GM12878 (cell line): ENCODE measurements around the gene SASH1. TPM values are rescaled to one million over a fixed set of nuclear protein-coding genes. Genes with fewer than 3 reads are reported as not detected.

ENCODE experiments used
- ATAC-seq: fragments of 200-7000 bp; cut with Tn5 transposase; 3 replicates; pipeline ENCODE4 v1.9.1; 2020; ENCODE audit warnings: mild to moderate bottlenecking, moderate library complexity
- BruUV-seq: library from RNA; stranded (reverse); fragments of 400-500 nt; replicated peaks from 2 replicates; lab custom pipeline; 2021; lab: Mats Ljungman, UMichigan
- CTCF ChIA-PET: fragments of 300-600 bp; sonication (Branson Sonifier 250); formaldehyde crosslinking; extraction: SDS; loops from one replicate; lab custom pipeline; 2021; ENCODE audit warnings: inconsistent platforms; lab: Yijun Ruan, JAX
- POLR2A ChIA-PET: fragments of 350-600 bp; formaldehyde crosslinking; extraction: SDS; loops from one replicate; lab custom pipeline; 2021; ENCODE audit warnings: inconsistent platforms; lab: Charles Lee
- RAD21 ChIA-PET: fragments of 300-600 bp; sonication (Branson Sonifier 250); formaldehyde crosslinking; loops from one replicate; lab custom pipeline; 2023; ENCODE audit warnings: antibody characterized with exemption; ENCODE audit not compliant: unreplicated experiment; lab: Charles Lee
- SMC1A ChIA-PET: fragments of 300-600 bp; sonication (Branson Sonifier 250); formaldehyde crosslinking; loops from one replicate; lab custom pipeline; 2023; ENCODE audit not compliant: unreplicated experiment, uncharacterized antibody; lab: Charles Lee
- DNase-seq: peaks from one replicate; pipeline ENCODE4 v3.0.0-alpha.2; 2011; ENCODE audit warnings: low read depth, low spot score
- FAIRE-seq: peaks from 3 replicates; lab custom pipeline; 2011; peaks lifted over from hg19 to GRCh38; lab: Jason Lieb, UNC
- H2AFZ ChIP-seq: 2 replicates; pipeline ENCODE4 v1.6.0; 2011; ENCODE audit warnings: low read depth, low read length, control low read depth; ENCODE audit not compliant: control insufficient read depth
- H3K27ac ChIP-seq: 2 replicates; pipeline ENCODE4 v1.5.1; 2011; ENCODE audit warnings: control low read depth; ENCODE audit not compliant: control insufficient read depth, insufficient read depth
- H3K27me3 ChIP-seq, 2 experiments: replicated peaks in 1 of 2; 2 replicates each; pipeline versions ENCODE4 v1.6.0 to v1.6.1; 2011; ENCODE audit warnings: low read length in 1 of 2; ENCODE audit not compliant: control insufficient read depth in 2 of 2, insufficient read depth in 2 of 2
- H3K36me3 ChIP-seq, 2 experiments: 2 replicates each; pipeline ENCODE4 v1.5.1; 2011; ENCODE audit warnings: low read length in 1 of 2; ENCODE audit not compliant: control insufficient read depth in 2 of 2, insufficient read depth in 2 of 2
- H3K4me1 ChIP-seq: 2 replicates; pipeline ENCODE4 v1.6.1; 2011; ENCODE audit warnings: mild to moderate bottlenecking, low read length, moderate library complexity, mixed read lengths; ENCODE audit not compliant: control insufficient read depth, insufficient read depth
- H3K4me2 ChIP-seq: 2 replicates; pipeline ENCODE4 v1.6.0; 2011; ENCODE audit warnings: control low read depth; ENCODE audit not compliant: control insufficient read depth, insufficient read depth
- H3K4me3 ChIP-seq: fragments of 200-600 bp; sonication (generic); 2 replicates; pipeline ENCODE4 v1.5.1; 2016
- H3K79me2 ChIP-seq: 2 replicates; pipeline ENCODE4 v1.6.0; 2011; ENCODE audit warnings: low read length; ENCODE audit not compliant: control insufficient read depth, insufficient read depth
- H3K9ac ChIP-seq: 2 replicates; pipeline ENCODE4 v1.8.0; 2011; ENCODE audit warnings: low read length, control low read depth, mixed read lengths; ENCODE audit not compliant: control insufficient read depth, insufficient read depth
- H3K9me3 ChIP-seq: replicated peaks from 3 replicates; pipeline ENCODE4 v1.5.1; 2011; ENCODE audit warnings: mild to moderate bottlenecking, low read length; ENCODE audit not compliant: control insufficient read depth, insufficient read depth
- H4K20me1 ChIP-seq: 2 replicates; pipeline ENCODE4 v1.6.0; 2011; ENCODE audit not compliant: control insufficient read depth, insufficient read depth
- EP300 ChIP-seq, 2 experiments: fragments of 150-350 bp in 1 of 2; IDR thresholded peaks; 2 replicates each; pipeline ENCODE4 v1.6.1; 2011 to 2012; ENCODE audit warnings: low read depth in 2 of 2, low read length in 2 of 2, borderline replicate concordance in 1 of 2, improper control_type of control experiment in 1 of 2, inconsistent platforms in 1 of 2; ENCODE audit not compliant: control insufficient read depth in 1 of 2
- KAT2A ChIP-seq: conservative IDR thresholded peaks from 2 replicates; pipeline ENCODE4 v1.6.1; 2011; ENCODE audit warnings: low read depth, low read length; ENCODE audit not compliant: control insufficient read depth
- RUNX3 ChIP-seq: IDR thresholded peaks from 2 replicates; pipeline ENCODE4 v1.6.1; 2012; ENCODE audit warnings: low read length, inconsistent platforms
- SIX5 ChIP-seq: IDR thresholded peaks from 2 replicates; pipeline ENCODE4 v1.6.1; 2011; ENCODE audit warnings: mild to moderate bottlenecking, low read depth, low read length, moderate library complexity; ENCODE audit not compliant: severe bottlenecking
- WGBS: methylation state at CpG from one replicate; pipeline ENCODE4 v1.1.6; 2016; ENCODE audit warnings: low lambda C conversion rate; ENCODE audit not compliant: insufficient replicate concordance, insufficient coverage; ENCODE audit errors: missing lambda C conversion rate; 5-methylcytosine and 5-hydroxymethylcytosine counted together
- in situ Hi-C: fragments of 300-500 bp; cut with MboI; formaldehyde crosslinking; loops from 9 replicates; pipeline ENCODE4 v1.14.3; 2018; ENCODE audit warnings: mixed read lengths
- intact Hi-C: fragments of 100-400 bp; cut with micrococcal nuclease; formaldehyde crosslinking; loops from one replicate; pipeline ENCODE4 v1.14.2; 2022; ENCODE audit not compliant: unreplicated experiment
- polyA plus RNA-seq, 11 experiments: library from polyadenylated mRNA; depleted of rRNA in 4 of 11; unstranded in 6 of 11; stranded (reverse) in 5 of 11; fragments of >200 nt; fragmentation: Nextera tagmentation in 4 of 11; fragmentation: Illumina TruSeq in 1 of 11; extraction: Ambion mirVana in 4 of 11; extraction: Trizol in 1 of 11; gene quantifications; 1 replicate in 1 of 11; 2 replicates in 10 of 11; pipeline versions ENCODE4 v1.2.1 to v1.2.3, GENCODE V29; 2011 to 2016; ENCODE audit warnings: inconsistent platforms in 2 of 11, missing spikeins in 2 of 11, low read depth in 1 of 11
- total RNA-seq, 4 experiments: library from RNA; depleted of rRNA in 3 of 4; stranded (reverse); fragments of >200 nt in 3 of 4; fragmentation: Illumina TruSeq in 1 of 4; extraction: Trizol in 1 of 4; gene quantifications; 2 replicates each; pipeline versions ENCODE4 v1.2.1 to v1.2.3, GENCODE V29; 2013 to 2021
- TF ChIP-seq, protein P1 (sequence below): IDR thresholded peaks from 2 replicates; pipeline ENCODE4 v1.6.1; 2012; ENCODE audit warnings: mild to moderate bottlenecking, low read depth, low read length

The SASH1 gene
- total and polyA plus RNA-seq, 10 of the 15 experiments (the other 5 are each of a cell fraction or from before 2014, with no cell fraction given) = 0.01 to 0.73 (median 0.14) TPM; not detected in 4

DNA sequence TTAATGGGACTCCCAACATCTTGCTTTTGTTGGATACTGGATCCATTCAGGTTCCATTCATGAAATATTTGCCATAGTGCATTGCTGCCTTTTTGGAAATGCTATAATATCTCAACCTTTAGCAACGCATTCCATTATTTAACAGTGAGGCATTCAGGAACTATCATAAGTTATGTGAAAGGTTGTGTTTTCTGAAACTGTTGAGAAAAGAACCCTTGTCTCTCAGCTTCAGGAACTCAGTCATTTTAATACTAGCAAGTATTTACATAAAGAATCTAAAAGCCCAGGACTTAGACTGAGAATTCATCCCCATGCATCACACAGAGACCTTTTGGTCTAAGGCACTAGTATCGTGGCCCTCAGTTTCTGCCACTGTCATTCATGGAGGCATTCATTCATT lies 24.9 kb upstream of the SASH1 start:
- intact Hi-C loops (no loop called here), in situ Hi-C loops (no loop called here)
- BruUV-seq = no TSS peak
- SMC1A ChIA-PET = no interaction called here
- DNase-seq (no peak), FAIRE-seq (no peak), ATAC-seq (no peak)
- POLR2A ChIA-PET = no interaction called here
- CTCF ChIA-PET = interaction anchor here (0.6 to 1.0 kb wide), 3 partner anchors 138 to 1788 kb away, joined by 3 read pairs; no protein-coding TSS in a partner anchor
- H3K9ac ChIP-seq = no peak overlapping the region
- no peak overlapping the region for H3K27ac ChIP-seq
- no peaks in the 10 kb centered on the region for H3K27me3 ChIP-seq
- no peaks in the 10 kb centered on the region for H4K20me1 ChIP-seq
- RAD21 ChIA-PET = no interaction called here
- no peaks in the 10 kb centered on the region for H3K79me2 ChIP-seq
- no peak overlapping the region for H2AFZ ChIP-seq
- H3K4me3 ChIP-seq = no peak overlapping the region
- no peaks in the 10 kb centered on the region for H3K36me3 ChIP-seq
- no peaks in the 10 kb centered on the region for H3K4me1 ChIP-seq
- no peaks in the 10 kb centered on the region for H3K9me3 ChIP-seq
- TF ChIP-seq EP300 (IDR thresholded peaks at IDR 0.05; ENCODE audit: borderline replicate concordance in 1 of 2, control insufficient read depth in 1 of 2, low read depth in 2 of 2, low read length in 2 of 2) (no peak), RUNX3 (no peak), SIX5 (no peak), KAT2A (no peak)
- TF ChIP-seq, protein P1, sequence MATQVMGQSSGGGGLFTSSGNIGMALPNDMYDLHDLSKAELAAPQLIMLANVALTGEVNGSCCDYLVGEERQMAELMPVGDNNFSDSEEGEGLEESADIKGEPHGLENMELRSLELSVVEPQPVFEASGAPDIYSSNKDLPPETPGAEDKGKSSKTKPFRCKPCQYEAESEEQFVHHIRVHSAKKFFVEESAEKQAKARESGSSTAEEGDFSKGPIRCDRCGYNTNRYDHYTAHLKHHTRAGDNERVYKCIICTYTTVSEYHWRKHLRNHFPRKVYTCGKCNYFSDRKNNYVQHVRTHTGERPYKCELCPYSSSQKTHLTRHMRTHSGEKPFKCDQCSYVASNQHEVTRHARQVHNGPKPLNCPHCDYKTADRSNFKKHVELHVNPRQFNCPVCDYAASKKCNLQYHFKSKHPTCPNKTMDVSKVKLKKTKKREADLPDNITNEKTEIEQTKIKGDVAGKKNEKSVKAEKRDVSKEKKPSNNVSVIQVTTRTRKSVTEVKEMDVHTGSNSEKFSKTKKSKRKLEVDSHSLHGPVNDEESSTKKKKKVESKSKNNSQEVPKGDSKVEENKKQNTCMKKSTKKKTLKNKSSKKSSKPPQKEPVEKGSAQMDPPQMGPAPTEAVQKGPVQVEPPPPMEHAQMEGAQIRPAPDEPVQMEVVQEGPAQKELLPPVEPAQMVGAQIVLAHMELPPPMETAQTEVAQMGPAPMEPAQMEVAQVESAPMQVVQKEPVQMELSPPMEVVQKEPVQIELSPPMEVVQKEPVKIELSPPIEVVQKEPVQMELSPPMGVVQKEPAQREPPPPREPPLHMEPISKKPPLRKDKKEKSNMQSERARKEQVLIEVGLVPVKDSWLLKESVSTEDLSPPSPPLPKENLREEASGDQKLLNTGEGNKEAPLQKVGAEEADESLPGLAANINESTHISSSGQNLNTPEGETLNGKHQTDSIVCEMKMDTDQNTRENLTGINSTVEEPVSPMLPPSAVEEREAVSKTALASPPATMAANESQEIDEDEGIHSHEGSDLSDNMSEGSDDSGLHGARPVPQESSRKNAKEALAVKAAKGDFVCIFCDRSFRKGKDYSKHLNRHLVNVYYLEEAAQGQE = no peak
- 64% methylated on average over 2 of the region's 2 CpGs for WGBS
- H3K4me2 ChIP-seq = no peak overlapping the region
